IPS-15b (cell line): ENCODE measurements around the gene CFAP20.
A peak's percentile ranks its signal among the peaks of the same experiment; 100 is the strongest.

ENCODE experiments used
- H3K27me3 ChIP-seq: one replicate; pipeline ENCODE4 v1.6.1; 2013; ENCODE audit warnings: low read length; ENCODE audit not compliant: control insufficient read depth, insufficient read depth
- H3K36me3 ChIP-seq: one replicate; pipeline ENCODE4 v1.6.1; 2013; ENCODE audit warnings: low read length; ENCODE audit not compliant: control insufficient read depth, insufficient read depth
- H3K4me1 ChIP-seq: one replicate; pipeline ENCODE4 v1.6.1; 2013; ENCODE audit warnings: mild to moderate bottlenecking, low read length; ENCODE audit not compliant: control insufficient read depth, insufficient read depth
- H3K4me3 ChIP-seq: one replicate; pipeline ENCODE4 v1.5.1; 2013; ENCODE audit warnings: low read depth, low read length
- H3K9ac ChIP-seq: one replicate; pipeline ENCODE4 v1.6.1; 2013; ENCODE audit warnings: low read depth, mild to moderate bottlenecking, low read length
- H3K9me3 ChIP-seq: one replicate; pipeline ENCODE4 v1.6.1; 2013; ENCODE audit warnings: mild to moderate bottlenecking, low read length; ENCODE audit not compliant: control insufficient read depth, insufficient read depth

CFAP20 gene

GRCh38 chr16:58129097-58129936 is at the start of gene CFAP20:
CFAP20 (minus strand) TSS chr16:58129381; CDS start chr16:58129115, 266 bp downstream.
- peak within 1 kb of the TSS; percentile 84 for H3K4me3 ChIP-seq
- peak within 1 kb of the TSS; percentile 85 for H3K9ac ChIP-seq
- peaks cover 8% of the 10 kb centered on the region for H3K4me1 ChIP-seq
- H3K27me3 ChIP-seq = no peaks in the 10 kb centered on the region
- no peaks in the 10 kb centered on the region for H3K9me3 ChIP-seq
- no peaks in the 10 kb centered on the region for H3K36me3 ChIP-seq

- peaks cover 20% of the 10 kb centered on the region for H3K36me3 ChIP-seq
Observed at GRCh38 chr16:58177353-58177710, 48.2 kb upstream of the CFAP20 start.

GRCh38 chr16:58176608-58177352 is 47.6 kb upstream of the CFAP20 start:
- H3K4me1 ChIP-seq = no peaks in the 10 kb centered on the region
- H3K36me3 ChIP-seq = peaks cover 20% of the 10 kb centered on the region
- no peaks in the 10 kb centered on the region for H3K27me3 ChIP-seq

More at GRCh38 chr16:58177353-58177710, 48.2 kb upstream of the CFAP20 start:
- H3K27me3 ChIP-seq = no peaks in the 10 kb centered on the region
- no peaks in the 10 kb centered on the region for H3K4me1 ChIP-seq
- H3K9me3 ChIP-seq = no peaks in the 10 kb centered on the region
- no peak overlapping the region for H3K9ac ChIP-seq
- H3K4me3 ChIP-seq = no peak overlapping the region

GRCh38 chr16:58170223-58170622 is 41.0 kb upstream of the CFAP20 start:
- H3K4me1 ChIP-seq = no peaks in the 10 kb centered on the region
- H3K9me3 ChIP-seq = no peaks in the 10 kb centered on the region
- no peak overlapping the region for H3K4me3 ChIP-seq
- H3K9ac ChIP-seq = no peak overlapping the region
- H3K27me3 ChIP-seq = no peaks in the 10 kb centered on the region
- peaks cover 35% of the 10 kb centered on the region for H3K36me3 ChIP-seq

More at GRCh38 chr16:58176608-58177352, 47.6 kb upstream of the CFAP20 start:
- Histone ChIP-seq H3K9me3 (no peaks in the 10 kb centered on the region), H3K9ac (no peak overlapping the region), H3K4me3 (no peak overlapping the region)

GRCh38 chr16:58160855-58161254 is 31.7 kb upstream of the CFAP20 start:
- H3K27me3 ChIP-seq = no peaks in the 10 kb centered on the region
- H3K36me3 ChIP-seq = peaks cover 38% of the 10 kb centered on the region
- H3K9me3 ChIP-seq = no peaks in the 10 kb centered on the region
- H3K4me1 ChIP-seq = no peaks in the 10 kb centered on the region
- H3K4me3 ChIP-seq = no peak overlapping the region
- H3K9ac ChIP-seq = no peak overlapping the region

- no peaks in the 10 kb centered on the region for H3K27me3 ChIP-seq
- no peak overlapping the region for H3K9ac ChIP-seq
- no peaks in the 10 kb centered on the region for H3K9me3 ChIP-seq
- no peaks in the 10 kb centered on the region for H3K4me1 ChIP-seq
- no peak overlapping the region for H3K4me3 ChIP-seq
- H3K36me3 ChIP-seq = peaks cover 26% of the 10 kb centered on the region
Observed at GRCh38 chr16:58158725-58159124, 29.5 kb upstream of the CFAP20 start.

GRCh38 chr16:58157951-58158540 is 28.9 kb upstream of the CFAP20 start:
- Histone ChIP-seq H3K27me3 (no peaks in the 10 kb centered on the region), H3K9ac (no peak overlapping the region), H3K9me3 (no peaks in the 10 kb centered on the region), H3K36me3 (peaks cover 20% of the 10 kb centered on the region), H3K4me3 (no peak overlapping the region), H3K4me1 (no peaks in the 10 kb centered on the region)

GRCh38 chr16:58157239-58157638 is 28.1 kb upstream of the CFAP20 start:
- no peaks in the 10 kb centered on the region for H3K9me3 ChIP-seq

GRCh38 chr16:58155839-58156238 is 26.7 kb upstream of the CFAP20 start:
- Histone ChIP-seq H3K36me3 (peaks cover 3% of the 10 kb centered on the region), H3K27me3 (no peaks in the 10 kb centered on the region), H3K9ac (no peak overlapping the region), H3K4me3 (no peak overlapping the region), H3K4me1 (no peaks in the 10 kb centered on the region), H3K9me3 (no peaks in the 10 kb centered on the region)

More at GRCh38 chr16:58157239-58157638, 28.1 kb upstream of the CFAP20 start:
- H3K36me3 ChIP-seq = peaks cover 12% of the 10 kb centered on the region
- no peaks in the 10 kb centered on the region for H3K4me1 ChIP-seq
- H3K9ac ChIP-seq = no peak overlapping the region
- no peaks in the 10 kb centered on the region for H3K27me3 ChIP-seq
- H3K4me3 ChIP-seq = no peak overlapping the region

- Histone ChIP-seq H3K27me3 (no peaks in the 10 kb centered on the region), H3K9ac (no peak overlapping the region), H3K4me1 (no peaks in the 10 kb centered on the region), H3K4me3 (no peak overlapping the region), H3K36me3 (no peaks in the 10 kb centered on the region), H3K9me3 (no peaks in the 10 kb centered on the region)
Observed at GRCh38 chr16:58154345-58154744, 25.2 kb upstream of the CFAP20 start.

- no peaks in the 10 kb centered on the region for H3K36me3 ChIP-seq
- no peak overlapping the region for H3K4me3 ChIP-seq
- no peaks in the 10 kb centered on the region for H3K27me3 ChIP-seq
- no peaks in the 10 kb centered on the region for H3K9me3 ChIP-seq
- H3K4me1 ChIP-seq = no peaks in the 10 kb centered on the region
- H3K9ac ChIP-seq = no peak overlapping the region
Observed at GRCh38 chr16:58152246-58152868, 23.2 kb upstream of the CFAP20 start.
